ENCODE measurements around the gene CNTN6.

DNA sequence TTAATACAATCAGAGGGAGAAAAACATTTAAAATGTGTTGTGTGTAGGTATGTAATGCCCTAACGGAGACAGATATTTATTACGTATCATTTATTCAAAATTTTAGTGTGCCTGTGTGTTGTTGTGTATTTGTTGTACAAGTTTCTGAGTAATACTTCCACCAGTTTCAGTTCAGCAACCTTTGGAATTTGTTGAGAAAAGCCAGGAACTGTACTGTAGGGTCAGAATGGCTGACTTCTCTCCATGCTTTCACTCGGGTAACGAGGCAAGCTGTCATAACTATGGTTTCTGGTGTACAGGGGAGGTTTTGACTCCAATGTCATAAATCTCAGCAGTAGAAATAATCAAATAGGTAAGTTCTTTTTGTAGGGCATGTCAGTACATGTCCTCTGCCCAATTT lies 23.8 kb upstream of the CNTN6 start:
- TF ChIP-seq POLR2A (IDR thresholded peaks at IDR 0.05): no peak
- TF ChIP-seq, protein P1, sequence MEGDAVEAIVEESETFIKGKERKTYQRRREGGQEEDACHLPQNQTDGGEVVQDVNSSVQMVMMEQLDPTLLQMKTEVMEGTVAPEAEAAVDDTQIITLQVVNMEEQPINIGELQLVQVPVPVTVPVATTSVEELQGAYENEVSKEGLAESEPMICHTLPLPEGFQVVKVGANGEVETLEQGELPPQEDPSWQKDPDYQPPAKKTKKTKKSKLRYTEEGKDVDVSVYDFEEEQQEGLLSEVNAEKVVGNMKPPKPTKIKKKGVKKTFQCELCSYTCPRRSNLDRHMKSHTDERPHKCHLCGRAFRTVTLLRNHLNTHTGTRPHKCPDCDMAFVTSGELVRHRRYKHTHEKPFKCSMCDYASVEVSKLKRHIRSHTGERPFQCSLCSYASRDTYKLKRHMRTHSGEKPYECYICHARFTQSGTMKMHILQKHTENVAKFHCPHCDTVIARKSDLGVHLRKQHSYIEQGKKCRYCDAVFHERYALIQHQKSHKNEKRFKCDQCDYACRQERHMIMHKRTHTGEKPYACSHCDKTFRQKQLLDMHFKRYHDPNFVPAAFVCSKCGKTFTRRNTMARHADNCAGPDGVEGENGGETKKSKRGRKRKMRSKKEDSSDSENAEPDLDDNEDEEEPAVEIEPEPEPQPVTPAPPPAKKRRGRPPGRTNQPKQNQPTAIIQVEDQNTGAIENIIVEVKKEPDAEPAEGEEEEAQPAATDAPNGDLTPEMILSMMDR (IDR thresholded peaks at IDR 0.05): no peak
- no peak for TF ChIP-seq POLR2AphosphoS5 (IDR thresholded peaks at IDR 0.05)
- no peak for TF ChIP-seq EP300 (IDR thresholded peaks at IDR 0.05; ENCODE audit: low read depth)

Measured in transverse colon (tissue), 4 donors.